HepG2 (cell line): ENCODE data around the gene CBR4. TPM values are rescaled to one million over a fixed set of nuclear protein-coding genes. Genes with fewer than 3 reads are reported as not detected.

Experiments
- ATAC-seq: fragments of 200-7000 bp; cut with Tn5 transposase; 3 replicates; pipeline ENCODE4 v1.9.1; 2020; ENCODE audit warnings: mild to moderate bottlenecking, moderate library complexity
- BruUV-seq: library from RNA; stranded (reverse); fragments of 400-500 nt; replicated peaks from 2 replicates; lab custom pipeline; 2021; lab: Mats Ljungman, UMichigan
- CTCF ChIA-PET: fragments of 300-600 bp; formaldehyde crosslinking; extraction: SDS; loops from one replicate; lab custom pipeline; 2021; ENCODE audit warnings: low total read pairs, inconsistent platforms, low intra/inter-chr PET ratio; lab: Yijun Ruan, JAX
- POLR2A ChIA-PET: fragments of 350-600 bp; sonication (Branson Sonifier 250); formaldehyde crosslinking; loops from one replicate; lab custom pipeline; 2020; ENCODE audit warnings: antibody characterized with exemption, inconsistent platforms; lab: Yijun Ruan, JAX
- DNase-seq: peaks from one replicate; pipeline ENCODE4 v3.0.0-alpha.2; 2015; ENCODE audit warnings: low spot score
- FAIRE-seq: peaks from 3 replicates; lab custom pipeline; 2011; peaks lifted over from hg19 to GRCh38; lab: Jason Lieb, UNC
- H2AFZ ChIP-seq: one replicate; pipeline ENCODE4 v1.6.1; 2011; ENCODE audit warnings: low read length, inconsistent platforms
- H3K27ac ChIP-seq: fragments of 300-600 bp; 3 replicates; pipeline ENCODE4 v1.8.0; 2011; ENCODE audit warnings: mixed run types, mild to moderate bottlenecking, mixed read lengths, low read length, inconsistent platforms; ENCODE audit not compliant: insufficient read depth; ENCODE audit errors: extremely low read length
- H3K27me3 ChIP-seq, 2 experiments: fragments of 200-600 bp in 1 of 2; 2 replicates in 1 of 2; 3 replicates in 1 of 2; pipeline versions ENCODE4 v1.6.0 to v1.8.0; 2011; ENCODE audit warnings: low read length in 2 of 2, mild to moderate bottlenecking in 2 of 2, moderate library complexity in 2 of 2, inconsistent platforms in 1 of 2; ENCODE audit not compliant: insufficient read depth in 2 of 2, control insufficient read depth in 1 of 2
- H3K36me3 ChIP-seq, 2 experiments: fragments of 200-600 bp in 1 of 2; replicated peaks in 1 of 2; 2 replicates in 1 of 2; 3 replicates in 1 of 2; pipeline versions ENCODE4 v1.5.1 to v1.8.0; 2011; ENCODE audit warnings: low read length in 2 of 2, inconsistent platforms in 1 of 2; ENCODE audit not compliant: insufficient read depth in 2 of 2, control insufficient read depth in 1 of 2
- H3K4me1 ChIP-seq: 2 replicates; pipeline ENCODE4 v1.5.1; 2012; ENCODE audit warnings: low read length, inconsistent platforms; ENCODE audit not compliant: insufficient read depth
- H3K4me2 ChIP-seq: 2 replicates; pipeline ENCODE4 v1.6.0; 2011; ENCODE audit warnings: low read depth, low read length, inconsistent platforms
- H3K4me3 ChIP-seq, 3 experiments: fragments of 200-600 bp in 1 of 3; sonication (generic), shearing (Covaris generic) in 1 of 3; replicated peaks in 1 of 3; 2 replicates each; pipeline ENCODE4 v1.5.1; 2011 to 2016; ENCODE audit warnings: low read length in 3 of 3, inconsistent platforms in 2 of 3, low read depth in 2 of 3, mild to moderate bottlenecking in 2 of 3, control low read depth in 1 of 3, mixed read lengths in 1 of 3; ENCODE audit not compliant: insufficient read depth in 1 of 3
- H3K79me2 ChIP-seq: one replicate; pipeline ENCODE4 v1.6.1; 2011; ENCODE audit warnings: low read length, inconsistent platforms; ENCODE audit not compliant: insufficient read depth
- H3K9ac ChIP-seq: 2 replicates; pipeline ENCODE4 v1.6.0; 2011; ENCODE audit warnings: mild to moderate bottlenecking, low read depth, low read length, inconsistent platforms; ENCODE audit not compliant: insufficient read depth
- H3K9me3 ChIP-seq: 2 replicates; pipeline ENCODE4 v1.5.1; 2012; ENCODE audit warnings: mild to moderate bottlenecking, low read length
- H4K20me1 ChIP-seq: 2 replicates; pipeline ENCODE4 v1.6.0; 2011; ENCODE audit warnings: inconsistent platforms, mild to moderate bottlenecking, low read length, moderate library complexity; ENCODE audit not compliant: insufficient read depth
- CEBPB ChIP-seq: IDR thresholded peaks from 2 replicates; pipeline ENCODE4 v1.6.1; 2011; ENCODE audit warnings: low read depth, low read length, improper control_type of control experiment, borderline replicate concordance
- CHCHD3 ChIP-seq: sonication (generic); formaldehyde crosslinking; IDR thresholded peaks from 2 replicates; pipeline ENCODE4 v1.8.0; 2022; ENCODE audit warnings: mild to moderate bottlenecking, missing genetic modification reagents, moderate library complexity
- CTCF ChIP-seq: sonication (generic); formaldehyde crosslinking; IDR thresholded peaks from 2 replicates; pipeline ENCODE4 v1.5.0; 2020; ENCODE audit warnings: mild to moderate bottlenecking, missing genetic modification reagents, moderate library complexity
- FOXA3 ChIP-seq: IDR thresholded peaks from 2 replicates; pipeline ENCODE4 v1.6.1; 2016; ENCODE audit warnings: missing genetic modification reagents, missing compliant biosample characterization
- HMG20A ChIP-seq: IDR thresholded peaks from 2 replicates; pipeline ENCODE4 v1.6.1; 2016; ENCODE audit warnings: borderline replicate concordance
- KMT2A ChIP-seq: sonication (generic); formaldehyde crosslinking; IDR thresholded peaks from 2 replicates; pipeline ENCODE4 v1.4.0; 2020; ENCODE audit warnings: missing genetic modification reagents
- RAD21 ChIP-seq: fragments of 450-650 bp; formaldehyde crosslinking; IDR thresholded peaks from 2 replicates; pipeline ENCODE4 v1.5.0; 2020; ENCODE audit warnings: mild to moderate bottlenecking
- SCMH1 ChIP-seq: sonication (generic); formaldehyde crosslinking; IDR thresholded peaks from 2 replicates; pipeline ENCODE4 v1.9.0; 2021; ENCODE audit warnings: missing genetic modification reagents, mild to moderate bottlenecking, borderline replicate concordance
- SMARCC2 ChIP-seq: fragments of 450-650 bp; IDR thresholded peaks from 2 replicates; pipeline ENCODE4 v1.6.1; 2017; ENCODE audit warnings: antibody characterized with exemption, mild to moderate bottlenecking
- SMC3 ChIP-seq: IDR thresholded peaks from 2 replicates; pipeline ENCODE4 v1.6.1; 2011; ENCODE audit warnings: low read length, improper control_type of control experiment
- STAG1 ChIP-seq: sonication (generic); formaldehyde crosslinking; IDR thresholded peaks from 2 replicates; pipeline ENCODE4 v1.4.0; 2020; ENCODE audit warnings: missing genetic modification reagents
- ZNF770 ChIP-seq: sonication (generic); formaldehyde crosslinking; IDR thresholded peaks from 2 replicates; pipeline ENCODE4 v1.5.0; 2020; ENCODE audit warnings: mild to moderate bottlenecking, missing genetic modification reagents
- WGBS: methylation state at CpG from one replicate; pipeline ENCODE4 v1.1.6; 2017; ENCODE audit warnings: low lambda C conversion rate; 5-methylcytosine and 5-hydroxymethylcytosine counted together
- in situ Hi-C: cut with HindIII; loops from 2 replicates; pipeline ENCODE4 v1.10.0; 2017; ENCODE audit warnings: low pct_unique_long_range_greater_than_20kb; ENCODE audit not compliant: extremely low pct_ligation_motif_present
- intact Hi-C: fragments of 100-400 bp; cut with micrococcal nuclease; formaldehyde crosslinking; loops from one replicate; pipeline ENCODE4 v1.10.0; 2022; ENCODE audit not compliant: unreplicated experiment
- polyA plus RNA-seq, 8 experiments: library from polyadenylated mRNA; depleted of rRNA in 3 of 8; stranded (reverse) in 7 of 8; unstranded in 1 of 8; fragments of >200 nt; fragmentation: Illumina TruSeq in 4 of 8; extraction: Trizol in 4 of 8; gene quantifications; 2 replicates each; pipeline versions ENCODE4 v1.2.1 to v1.2.3, GENCODE V29; 2011 to 2016; ENCODE audit warnings: low read depth in 4 of 8, missing spikeins in 1 of 8, mixed read lengths in 1 of 8; ENCODE audit not compliant: insufficient read depth in 1 of 8
- total RNA-seq, 5 experiments: library from RNA; depleted of rRNA; stranded (reverse); fragments of >200 nt; fragmentation: Illumina TruSeq; extraction: Trizol; gene quantifications; 2 replicates each; pipeline ENCODE4 v1.2.3, GENCODE V29; 2016; ENCODE audit warnings: low read depth in 1 of 5

CBR4 gene
- total and polyA plus RNA-seq, 2 of the 13 experiments (the other 11 are each of a cell fraction or from before 2014, with no cell fraction given) = 7.3 to 20.7 TPM

GRCh38 chr4:169045862-169046584 lies 36.0 kb upstream of the CBR4 start:
- POLR2A ChIA-PET = no interaction called here
- no peaks in the 10 kb centered on the region for H4K20me1 ChIP-seq

More at GRCh38 chr4:169045862-169046584, 36.0 kb upstream of the CBR4 start:
- WGBS = 49% methylated on average over 15 of the region's 15 CpGs
- Histone ChIP-seq H3K79me2 (no peaks in the 10 kb centered on the region), H3K4me1 (peaks cover 24% of the 10 kb centered on the region), H3K27ac (no peak overlapping the region), H3K4me3 (no peak overlapping the region), H3K36me3 (no peaks in the 10 kb centered on the region), H3K4me2 (no peak overlapping the region), H3K9me3 (no peaks in the 10 kb centered on the region), H3K27me3 (peaks cover 0 to 8% of the 10 kb centered on the region in 2 experiments; a peak in 1 of 5 replicates), H3K9ac (no peak overlapping the region), H2AFZ (no peak overlapping the region)
- BruUV-seq = no TSS peak
- ATAC-seq (peak; percentile 76), FAIRE-seq (no peak), DNase-seq (no peak)
- in situ Hi-C loops = no loop called here
- CTCF ChIA-PET = no interaction called here
- intact Hi-C loops = no loop called here
- TF ChIP-seq RAD21 (CRISPR knock-in tag) = peak; percentile 21; the same call in 1 of the 2 replicates
- no peak for TF ChIP-seq FOXA3 (CRISPR knock-in tag)
- no peak for TF ChIP-seq ZNF770
- TF ChIP-seq CEBPB = no peak
- no peak for TF ChIP-seq KMT2A (CRISPR knock-in tag)
- peak; percentile 49 for TF ChIP-seq CTCF
- no peak for TF ChIP-seq HMG20A (CRISPR knock-in tag)
- TF ChIP-seq SCMH1 (CRISPR knock-in tag) = no peak
- no peak for TF ChIP-seq CHCHD3 (CRISPR knock-in tag)
- TF ChIP-seq SMC3 = peak; percentile 23; the same call in 1 of the 2 replicates
- no peak for TF ChIP-seq SMARCC2
- TF ChIP-seq STAG1 = peak; percentile 59
